Activated CD4-positive, alpha-beta T cell treated with anti-CD3 and anti-CD28 coated beads, Interleukin-2, Interleukin-4, amounts not matched to agents 100 ng/mL and 50 ng/mL, durations not matched to agents 16 hours and 8 hours (primary cell): ENCODE results near the gene ADCY2.

Source experiments
- DNase-seq: peaks from one replicate; pipeline ENCODE4 v3.0.0-alpha.2; 2020; ENCODE audit warnings: low spot score

Gene ADCY2

DNA sequence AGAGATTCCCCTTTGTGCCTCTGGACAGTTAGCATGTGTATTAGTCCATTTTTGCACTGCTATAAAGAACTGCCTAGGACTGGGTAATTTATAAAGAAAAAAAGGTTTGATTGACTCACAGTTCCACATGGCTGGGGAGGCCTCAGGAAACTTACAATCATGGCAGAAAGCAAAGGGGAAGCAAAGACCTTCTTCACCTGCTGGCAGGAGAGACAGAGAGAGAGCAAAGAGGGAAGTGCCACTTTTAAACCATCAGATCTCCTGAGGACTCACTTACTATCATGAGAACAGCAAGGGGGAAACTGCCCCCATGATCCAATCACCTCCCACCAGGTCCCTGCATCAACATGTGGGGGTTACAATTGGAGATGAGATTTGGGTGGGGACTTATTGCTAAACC lies 449.0 kb downstream of the ADCY2 start:
- DNase-seq, result no peak

DNA sequence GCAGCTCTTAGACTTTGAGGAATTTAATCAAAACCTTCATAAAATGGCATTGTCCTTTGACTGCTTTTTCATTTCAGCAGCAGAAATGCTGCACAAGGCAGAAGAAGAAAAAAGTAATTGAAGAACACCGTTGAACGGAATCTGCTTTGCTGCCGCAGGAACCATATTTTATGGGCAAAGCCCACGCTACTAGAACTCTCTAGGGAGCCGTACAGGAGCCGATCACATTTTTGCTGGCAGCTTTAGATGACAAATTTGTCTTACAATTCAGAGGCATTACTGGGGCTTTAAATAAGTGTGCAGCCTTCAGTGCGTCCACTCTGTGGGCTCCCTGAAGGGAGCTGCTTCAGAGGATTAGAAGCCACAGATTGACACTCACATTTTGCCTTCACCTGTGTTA lies 449.6 kb downstream of the ADCY2 start:
- no peak for DNase-seq

DNA sequence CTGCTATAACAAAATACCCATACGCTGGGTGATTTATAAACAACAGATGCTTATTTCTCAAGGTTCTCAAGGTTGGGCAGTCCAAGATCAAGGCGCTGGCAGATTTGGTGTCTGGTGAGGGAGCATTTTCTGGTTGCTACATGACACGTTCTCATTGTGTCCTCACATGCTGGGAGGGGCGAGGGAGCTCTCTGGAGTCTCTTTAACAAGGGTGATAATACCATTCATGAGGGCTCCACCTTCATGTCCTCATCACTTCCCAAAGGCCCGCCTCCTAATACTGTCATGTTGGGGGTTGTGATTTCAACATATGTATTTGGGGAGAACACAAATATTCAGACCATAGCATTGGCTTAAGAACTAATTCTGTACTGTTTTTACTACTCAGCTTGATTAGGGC lies 450.4 kb downstream of the ADCY2 start:
- no peak for DNase-seq

DNA sequence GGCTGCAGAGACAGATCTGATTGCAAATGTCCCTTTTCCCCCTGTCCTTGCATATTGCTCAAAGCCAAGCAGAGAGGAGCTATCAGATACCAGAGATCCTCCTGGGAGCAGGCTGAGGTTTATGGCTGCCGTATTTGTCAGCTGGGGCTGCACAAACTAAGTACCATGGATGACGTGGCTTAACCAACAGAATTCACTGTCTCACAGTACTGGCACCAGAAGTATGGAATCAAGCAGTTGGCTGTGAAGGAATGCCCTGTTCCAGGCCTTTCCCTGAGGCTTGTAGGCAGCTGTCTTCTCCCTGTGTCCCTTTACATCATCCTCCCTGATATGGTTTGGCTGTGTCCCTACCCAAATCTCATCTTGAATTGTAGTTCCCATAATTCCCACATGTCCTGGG lies 452.4 kb downstream of the ADCY2 start:
- no peak for DNase-seq

GRCh38 chr5:7849681-7850394 lies 453.9 kb downstream of the ADCY2 start:
- no peak for DNase-seq

DNA sequence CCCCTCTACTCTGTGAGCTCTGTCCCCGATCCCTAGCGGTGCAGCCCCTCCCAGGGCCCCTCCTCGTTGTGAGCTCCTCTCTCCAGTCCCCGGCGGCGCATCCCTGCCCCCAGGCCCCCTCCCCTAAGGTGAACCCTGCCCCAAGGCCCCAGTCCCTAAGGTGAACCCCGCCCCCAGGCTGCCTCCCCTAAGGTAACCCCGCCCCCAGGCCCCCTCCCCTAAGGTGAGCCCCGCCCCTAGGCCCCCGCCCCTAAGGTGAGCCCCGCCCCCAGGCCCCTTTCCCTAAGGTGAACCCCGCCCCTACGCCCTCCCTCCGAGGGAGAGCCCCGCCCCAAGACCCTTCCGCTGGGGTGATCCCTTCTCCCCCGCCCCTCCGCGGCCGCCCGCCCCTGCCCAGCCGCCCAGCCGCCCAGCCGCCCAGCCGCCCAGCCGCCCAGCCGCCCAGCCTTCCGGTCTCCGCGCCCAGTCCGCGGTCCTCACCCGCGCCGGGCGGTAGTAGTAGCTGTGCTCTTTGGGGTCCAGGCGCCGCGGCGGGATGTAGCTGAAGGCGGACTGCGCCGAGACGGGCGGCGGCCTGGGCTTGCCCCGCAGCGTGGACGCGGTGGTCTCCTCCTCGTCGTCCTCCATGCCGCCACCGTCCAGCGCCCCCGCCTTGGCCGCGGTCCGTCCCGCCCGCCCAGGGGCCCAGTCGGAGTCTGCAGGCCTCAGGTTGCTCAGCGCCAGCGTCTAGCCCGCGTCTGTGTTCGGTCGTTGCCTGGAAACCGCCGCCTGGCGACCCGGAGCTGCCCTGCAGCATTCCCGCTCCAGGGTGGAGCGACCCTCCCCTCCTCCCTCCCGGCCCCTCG lies 454.7 kb downstream of the ADCY2 start, which contains the start of gene CFAP90:
Gene CFAP90, minus strand, starts transcription at position 739 of the 845 bp plus-strand sequence. Its CDS starts 112 bp downstream, at position 627.
- no peak for DNase-seq

GRCh38 chr5:7851240-7851592 lies 455.3 kb downstream of the ADCY2 start:
- no peak for DNase-seq

DNA sequence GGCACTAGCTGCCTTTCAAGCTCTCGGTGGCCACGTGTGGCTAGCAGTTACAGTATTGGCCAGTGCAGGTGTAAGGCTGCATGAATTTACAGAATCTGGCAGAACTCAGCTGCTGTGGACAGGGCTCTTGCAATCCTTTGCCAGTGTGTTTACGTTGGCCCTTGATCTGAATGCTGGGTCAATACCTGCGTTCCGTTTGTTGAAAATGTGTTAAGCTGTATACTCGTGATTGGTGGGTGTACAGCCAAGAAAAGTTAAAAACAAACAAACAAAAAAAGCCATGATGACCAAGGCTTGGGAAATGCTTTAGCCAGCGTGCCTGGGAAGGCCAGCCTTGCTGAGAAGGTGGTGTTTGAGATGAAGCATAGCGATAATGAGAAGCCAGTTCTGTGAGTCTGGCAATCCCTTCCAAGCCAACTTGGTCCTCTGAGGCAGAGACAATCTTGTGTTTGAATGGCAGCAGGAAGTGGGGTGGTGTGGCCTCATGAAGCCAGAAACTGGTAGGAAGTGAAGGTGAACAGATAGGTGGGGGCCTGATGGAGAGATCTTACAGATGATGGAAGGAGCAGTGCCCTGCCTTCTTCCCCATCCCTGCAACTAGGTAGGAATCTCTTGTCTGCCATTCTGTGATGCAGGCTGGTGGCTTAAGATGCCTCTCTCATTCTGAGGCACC lies 455.8 kb downstream of the ADCY2 start:
- DNase-seq, result no peak

GRCh38 chr5:7852542-7852941 lies 456.6 kb downstream of the ADCY2 start:
- DNase-seq, result no peak

- no peak for DNase-seq
Measured at GRCh38 chr5:7852988-7853387, 457.1 kb downstream of the ADCY2 start.

DNA sequence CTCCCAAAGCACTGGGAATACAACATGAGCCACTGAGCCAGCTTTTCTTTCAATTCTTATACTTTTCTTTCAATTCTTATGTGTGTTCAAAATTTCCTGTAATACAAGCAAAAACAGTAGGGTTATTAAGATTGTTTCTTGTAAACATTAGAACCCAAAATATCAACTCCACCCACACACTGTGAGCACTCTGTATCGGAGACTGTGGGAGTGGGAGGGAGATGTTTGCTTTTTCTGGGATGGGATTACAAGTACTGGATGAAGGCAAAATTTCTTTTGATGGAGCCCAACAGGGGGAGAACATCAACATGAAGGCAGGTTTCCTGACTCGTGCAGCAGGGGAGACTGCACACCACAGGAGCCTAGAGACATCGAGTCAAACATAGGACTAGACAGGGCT lies 459.7 kb downstream of the ADCY2 start:
- DNase-seq, result no peak

GRCh38 chr5:7856855-7857254 lies 460.9 kb downstream of the ADCY2 start:
- peak; percentile 71 for DNase-seq

GRCh38 chr5:7857361-7857760 lies 461.4 kb downstream of the ADCY2 start:
- no peak for DNase-seq

DNA sequence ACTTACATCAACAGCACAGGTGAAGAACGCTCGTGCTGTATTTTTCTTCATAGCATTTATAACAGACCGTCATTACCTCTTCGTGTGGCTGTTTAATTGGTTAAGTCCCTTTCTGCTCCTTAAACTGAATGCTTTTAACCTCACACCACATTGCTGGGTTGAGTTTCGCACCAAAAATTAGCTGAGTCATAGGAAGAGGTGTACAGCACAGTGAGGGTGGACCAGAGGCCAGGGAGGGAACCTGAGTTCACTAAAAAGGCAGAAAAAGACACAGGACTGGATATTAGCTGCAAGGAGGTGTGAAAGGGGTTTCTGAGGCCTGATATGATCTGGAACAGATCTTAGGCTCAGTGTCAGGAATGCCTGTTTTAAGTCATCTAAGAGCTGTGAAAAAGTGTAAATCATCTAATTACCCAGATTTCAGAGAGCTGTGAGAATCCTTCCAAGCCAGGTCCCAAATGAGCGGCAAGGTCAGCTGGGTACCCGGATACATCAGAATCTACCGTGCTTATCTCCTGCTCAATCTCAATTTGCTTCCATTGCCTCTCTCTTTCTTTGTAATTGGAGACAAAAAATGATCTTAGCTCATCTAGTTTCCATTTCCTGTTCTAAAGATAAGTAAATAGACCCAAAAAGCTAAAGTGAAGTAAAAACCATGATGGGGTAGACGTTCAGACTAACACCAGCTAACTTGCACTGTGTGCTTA lies 462.1 kb downstream of the ADCY2 start:
- peak; percentile 66 for DNase-seq

DNA sequence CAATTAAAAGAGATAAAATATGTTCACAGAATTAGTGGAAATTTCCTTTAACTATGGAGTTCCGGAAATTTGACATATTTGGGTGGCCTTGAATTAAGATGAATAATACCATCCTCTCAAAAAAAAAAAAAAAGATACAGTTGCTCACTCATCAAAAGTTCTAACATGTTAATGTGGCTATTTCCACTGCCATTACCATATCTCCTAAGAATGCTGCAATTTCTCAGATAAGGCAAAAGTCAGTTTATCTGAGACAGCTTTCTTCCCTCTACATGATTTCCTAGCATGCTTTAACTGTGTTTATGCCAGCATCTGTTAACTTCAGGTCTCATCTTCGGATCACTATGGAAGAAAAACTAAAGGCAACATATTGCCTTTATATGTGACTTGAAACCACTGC lies 470.3 kb downstream of the ADCY2 start:
- no peak for DNase-seq

- no peak for DNase-seq
Measured at GRCh38 chr5:7867260-7867659, 471.3 kb downstream of the ADCY2 start.

DNA sequence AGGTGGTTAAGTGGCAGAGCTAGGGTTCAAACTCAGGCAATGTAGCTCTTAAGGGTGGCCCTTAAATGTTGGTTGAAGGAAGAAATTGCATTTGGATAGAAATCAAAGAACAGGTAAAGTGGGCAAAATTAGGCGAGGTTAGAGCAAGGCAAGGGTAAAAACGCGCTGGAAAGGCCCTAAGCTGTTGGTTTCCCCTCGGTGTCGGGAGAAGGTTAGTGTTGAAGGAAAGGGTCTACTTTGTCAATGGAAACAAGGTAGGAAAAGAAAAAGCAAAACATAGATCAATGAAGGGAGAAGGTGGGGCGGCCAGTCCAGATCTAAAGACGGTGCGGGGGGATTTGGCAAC lies 472.5 kb downstream of the ADCY2 start:
- no peak for DNase-seq

- DNase-seq, result peak; percentile 94
Measured at GRCh38 chr5:7868773-7869473, 473.0 kb downstream of the ADCY2 start, which contains the start of the genes FASTKD3 and MTRR. TSS of gene FASTKD3 (minus strand) at chr5:7869031. CDS start at chr5:7868083, 948 bp downstream. TSS of gene MTRR (plus strand) at chr5:7869148. CDS start at chr5:7870795, 1,647 bp downstream.

DNA sequence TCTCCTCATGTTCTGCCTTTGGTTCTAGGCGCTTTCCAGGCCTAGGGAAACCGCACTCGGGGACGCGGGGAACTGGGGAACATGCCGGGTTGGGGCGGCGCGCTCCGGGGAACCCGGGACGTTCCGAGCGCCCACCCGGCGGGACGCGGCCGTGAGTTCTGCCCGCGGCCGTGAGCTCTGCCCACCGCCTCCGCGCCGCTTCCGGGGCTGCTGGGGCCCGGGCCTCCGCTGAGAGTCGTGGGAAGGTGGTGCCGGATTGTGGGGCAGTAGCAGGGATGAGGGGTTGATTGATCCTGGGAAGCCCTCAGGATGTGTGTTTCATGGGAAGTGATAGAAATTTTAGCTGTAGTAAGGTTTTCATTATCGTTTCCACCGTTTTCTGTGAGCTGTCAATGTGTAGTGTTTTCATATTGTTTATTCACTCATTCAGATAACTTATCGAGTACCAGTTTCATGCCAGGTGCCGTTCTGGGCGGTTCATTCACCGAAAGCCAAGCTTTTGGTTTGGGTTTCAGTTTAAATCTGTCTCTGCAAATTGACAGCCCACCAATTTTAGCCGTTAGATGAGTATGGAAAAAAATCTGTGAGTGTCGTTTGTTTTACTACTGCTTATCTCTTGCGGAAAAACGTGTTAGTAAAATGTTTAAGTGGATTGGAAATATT lies 473.7 kb downstream of the ADCY2 start:
- DNase-seq, result peak; percentile 50

DNA sequence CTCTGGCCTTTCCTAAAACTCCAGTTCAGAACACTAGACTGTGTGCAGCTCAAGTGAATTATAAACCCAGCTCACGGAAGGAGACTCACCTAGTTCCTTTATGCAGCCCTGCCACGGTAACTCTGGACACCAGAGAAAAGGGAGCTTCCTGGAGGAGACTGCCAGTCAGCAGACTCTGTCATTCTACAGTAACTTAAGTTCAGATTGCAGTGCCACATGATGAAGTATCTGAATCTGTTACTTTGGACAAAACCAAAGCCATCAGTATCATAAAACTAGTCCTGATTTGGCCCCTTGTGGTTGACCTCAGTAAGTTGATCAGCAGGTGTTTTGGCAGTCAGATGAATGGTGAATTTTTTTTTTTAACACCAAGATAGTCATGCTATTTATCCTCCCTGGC lies 475.7 kb downstream of the ADCY2 start:
- peak; percentile 45 for DNase-seq
